Measurements from ENCODE around the gene SAPCD2. TPM values are rescaled to one million over a fixed set of nuclear protein-coding genes. Genes with fewer than 3 reads are reported as not detected.

SAPCD2 gene
- total RNA-seq, 4 donors from 2014 or later, result 8.2 to 13.6 (median 13.3) TPM

DNA sequence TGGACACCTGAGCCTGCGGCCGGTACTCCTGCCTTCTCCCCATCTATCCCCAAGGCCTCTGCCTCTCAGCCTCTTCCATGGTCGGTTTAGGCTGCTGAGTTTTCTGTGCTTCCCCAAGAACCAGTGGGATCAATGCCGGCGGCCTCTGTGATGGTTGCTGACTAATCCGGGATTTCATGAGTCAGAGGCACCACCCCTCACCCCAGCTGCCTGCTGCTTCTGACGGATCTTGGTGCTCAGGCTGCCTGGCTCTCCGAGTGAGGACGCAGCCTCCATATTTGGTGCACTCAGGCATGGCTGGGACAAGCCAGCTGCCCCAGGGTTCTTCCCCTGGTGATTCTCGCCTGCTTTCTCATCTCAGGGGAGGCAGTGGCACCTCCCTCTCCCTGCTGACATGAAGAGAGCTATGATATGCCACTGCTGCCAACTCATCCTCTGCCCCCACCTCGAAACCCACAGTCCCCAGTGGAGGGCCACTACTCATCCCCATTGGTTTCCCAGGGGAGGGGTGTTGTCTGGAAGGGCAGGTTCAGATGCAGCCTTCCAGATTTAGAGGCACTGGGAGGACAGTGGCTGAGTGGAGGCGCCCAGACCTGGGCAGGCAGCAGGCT lies 13.1 kb upstream of the SAPCD2 start:
- no peaks in the 10 kb centered on the region for H3K27me3 ChIP-seq
- WGBS, result 47% methylated on average over 7 of the region's 12 CpGs
- no peak overlapping the region for H3K4me3 ChIP-seq
- peak overlapping the region; percentile 96 for H3K27ac ChIP-seq
- DNase-seq (ENCODE audit: low spot score in 2 of 2), result peak in 1 of 2 donors; percentile 85
- H3K9me3 ChIP-seq, result no peaks in the 10 kb centered on the region
- TF ChIP-seq EP300 (IDR thresholded peaks at IDR 0.05), result no peak
- peaks cover 34% of the 10 kb centered on the region for H3K36me3 ChIP-seq
- H3K4me1 ChIP-seq, result peaks cover 69% of the 10 kb centered on the region

DNA sequence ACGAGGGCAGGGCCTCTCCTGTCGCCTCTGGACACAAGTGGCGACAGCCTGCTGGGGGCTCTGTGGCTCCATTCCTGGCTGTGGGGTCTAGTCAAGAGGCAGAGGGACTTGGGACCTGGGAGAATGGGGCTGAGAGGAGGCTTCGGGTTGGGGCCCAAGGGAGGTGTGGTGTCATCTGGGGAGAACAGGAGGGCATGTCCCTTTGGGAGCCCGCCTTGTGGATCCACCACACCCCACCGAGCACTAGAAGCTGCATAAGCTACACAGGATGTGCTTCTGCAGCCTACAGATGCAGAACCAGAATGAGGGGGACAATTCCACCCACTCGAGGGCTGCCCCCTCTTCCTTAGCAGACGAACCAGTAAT lies 12.6 kb upstream of the SAPCD2 start:
- TF ChIP-seq POLR2AphosphoS5 (IDR thresholded peaks at IDR 0.05), result no peak
- TF ChIP-seq, protein P1, sequence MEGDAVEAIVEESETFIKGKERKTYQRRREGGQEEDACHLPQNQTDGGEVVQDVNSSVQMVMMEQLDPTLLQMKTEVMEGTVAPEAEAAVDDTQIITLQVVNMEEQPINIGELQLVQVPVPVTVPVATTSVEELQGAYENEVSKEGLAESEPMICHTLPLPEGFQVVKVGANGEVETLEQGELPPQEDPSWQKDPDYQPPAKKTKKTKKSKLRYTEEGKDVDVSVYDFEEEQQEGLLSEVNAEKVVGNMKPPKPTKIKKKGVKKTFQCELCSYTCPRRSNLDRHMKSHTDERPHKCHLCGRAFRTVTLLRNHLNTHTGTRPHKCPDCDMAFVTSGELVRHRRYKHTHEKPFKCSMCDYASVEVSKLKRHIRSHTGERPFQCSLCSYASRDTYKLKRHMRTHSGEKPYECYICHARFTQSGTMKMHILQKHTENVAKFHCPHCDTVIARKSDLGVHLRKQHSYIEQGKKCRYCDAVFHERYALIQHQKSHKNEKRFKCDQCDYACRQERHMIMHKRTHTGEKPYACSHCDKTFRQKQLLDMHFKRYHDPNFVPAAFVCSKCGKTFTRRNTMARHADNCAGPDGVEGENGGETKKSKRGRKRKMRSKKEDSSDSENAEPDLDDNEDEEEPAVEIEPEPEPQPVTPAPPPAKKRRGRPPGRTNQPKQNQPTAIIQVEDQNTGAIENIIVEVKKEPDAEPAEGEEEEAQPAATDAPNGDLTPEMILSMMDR (IDR thresholded peaks at IDR 0.05), result no peak
- TF ChIP-seq EP300 (IDR thresholded peaks at IDR 0.05), result no peak
- TF ChIP-seq POLR2A (IDR thresholded peaks at IDR 0.05), result no peak
- peaks cover 69% of the 10 kb centered on the region for H3K4me1 ChIP-seq
- H3K36me3 ChIP-seq, result peaks cover 34% of the 10 kb centered on the region
- H3K9me3 ChIP-seq, result no peaks in the 10 kb centered on the region
- no peak for DNase-seq (ENCODE audit: low spot score in 2 of 2)
- H3K27ac ChIP-seq, result peak overlapping the region; percentile 96
- 78% methylated on average over 3 of the region's 8 CpGs for WGBS
- H3K27me3 ChIP-seq, result no peaks in the 10 kb centered on the region
- H3K4me3 ChIP-seq, result no peak overlapping the region

DNA sequence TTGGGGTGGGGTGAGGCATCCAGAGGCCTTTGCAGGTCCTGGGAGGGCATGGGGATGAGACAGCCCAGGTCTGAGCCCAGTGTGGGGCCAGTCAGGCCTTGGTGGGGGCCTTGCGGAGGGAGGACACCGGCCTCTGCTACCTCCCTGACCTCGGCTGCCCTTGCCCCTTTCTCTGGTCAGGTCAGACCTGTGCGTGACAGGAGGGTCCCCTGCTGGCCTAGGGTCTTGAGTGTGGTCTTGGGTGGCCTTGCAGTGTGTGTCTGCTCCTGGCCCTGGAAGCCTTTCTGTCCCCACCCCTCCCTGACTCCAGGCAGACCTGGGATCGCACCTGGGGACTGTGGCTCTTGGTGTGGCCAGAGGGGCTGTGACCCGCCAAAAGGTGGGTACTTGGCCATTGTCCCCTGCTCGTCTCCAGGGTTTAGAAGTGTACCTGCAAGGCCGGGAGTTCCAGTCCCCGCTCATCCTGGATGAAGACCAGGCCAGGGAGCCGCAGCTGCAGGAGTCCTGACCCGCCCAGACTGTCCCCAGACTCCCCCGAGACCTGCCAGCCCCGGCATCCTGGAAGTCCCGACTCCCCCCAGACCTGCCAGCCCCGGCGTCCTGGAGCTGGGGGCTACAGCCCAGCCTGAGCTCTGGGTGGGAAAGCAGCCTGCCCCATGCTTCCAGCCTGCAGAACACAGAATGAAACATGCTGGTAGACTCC lies 12.0 kb upstream of the SAPCD2 start:
- no peak for DNase-seq (ENCODE audit: low spot score in 2 of 2)
- H3K4me1 ChIP-seq, result peaks cover 67% of the 10 kb centered on the region
- whole genome bisulfite sequencing, result 97% methylated on average over 10 of the region's 16 CpGs
- H3K4me3 ChIP-seq, result no peak overlapping the region
- TF ChIP-seq POLR2A (IDR thresholded peaks at IDR 0.05), result no peak
- TF ChIP-seq, protein P1 (IDR thresholded peaks at IDR 0.05), result no peak
- TF ChIP-seq EP300 (IDR thresholded peaks at IDR 0.05), result no peak
- no peak for TF ChIP-seq POLR2AphosphoS5 (IDR thresholded peaks at IDR 0.05)
- no peaks in the 10 kb centered on the region for H3K9me3 ChIP-seq
- peaks cover 34% of the 10 kb centered on the region for H3K36me3 ChIP-seq
- H3K27ac ChIP-seq, result peak overlapping the region; percentile 96
- H3K27me3 ChIP-seq, result no peaks in the 10 kb centered on the region

DNA sequence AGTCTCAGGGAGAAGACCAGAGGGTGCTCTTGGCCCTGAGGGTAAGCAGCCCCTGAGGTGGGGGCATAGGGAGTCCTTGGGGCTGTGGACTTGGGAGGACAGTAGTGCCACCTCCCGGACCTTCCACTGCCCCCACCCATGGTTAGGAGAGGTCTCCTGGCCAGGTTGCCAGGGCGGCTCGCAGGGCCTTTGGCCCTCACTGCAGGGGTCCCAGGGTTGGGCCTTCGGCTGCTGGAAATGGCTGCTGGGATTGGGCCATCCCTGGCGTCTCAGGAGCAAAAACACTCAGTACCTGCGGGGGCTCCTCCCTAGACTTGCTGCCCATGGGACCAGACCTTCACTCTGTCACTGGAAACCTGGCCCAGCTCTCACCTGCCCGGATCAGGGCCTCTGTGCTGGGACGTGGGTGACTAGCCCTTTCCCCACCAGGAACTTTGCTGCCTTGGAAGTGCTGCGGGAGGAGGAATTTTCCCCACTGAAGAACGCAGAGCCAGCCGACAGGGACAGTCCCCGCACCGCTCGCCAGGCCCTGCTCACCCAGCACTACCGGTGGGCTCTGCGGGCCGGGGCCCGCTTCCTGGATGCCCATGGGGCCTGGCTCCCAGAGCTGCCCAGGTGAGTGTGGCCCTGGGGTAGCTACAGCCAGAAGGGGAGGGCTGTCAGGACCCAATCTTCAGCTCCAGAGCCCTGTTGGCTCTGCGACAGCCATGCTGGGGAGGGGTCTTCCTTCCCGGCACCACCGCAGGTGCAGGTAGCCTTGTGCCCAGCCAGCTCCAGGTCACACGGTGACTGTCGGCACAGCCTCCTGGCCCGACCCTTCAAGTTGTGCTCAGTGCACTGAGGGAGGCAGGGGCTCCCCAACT lies 10.1 kb upstream of the SAPCD2 start:
- WGBS, result 95% methylated on average over 14 of the region's 24 CpGs
- H3K4me1 ChIP-seq, result peaks cover 61% of the 10 kb centered on the region
- no peaks in the 10 kb centered on the region for H3K27me3 ChIP-seq
- H3K9me3 ChIP-seq, result no peaks in the 10 kb centered on the region
- TF ChIP-seq POLR2AphosphoS5 (IDR thresholded peaks at IDR 0.05) (no peak), POLR2A (IDR thresholded peaks at IDR 0.05) (no peak), EP300 (IDR thresholded peaks at IDR 0.05) (no peak)
- TF ChIP-seq, protein P1 (IDR thresholded peaks at IDR 0.05), result no peak
- no peak for DNase-seq (ENCODE audit: low spot score in 2 of 2)
- no peak overlapping the region for H3K4me3 ChIP-seq
- peaks cover 34% of the 10 kb centered on the region for H3K36me3 ChIP-seq
- H3K27ac ChIP-seq, result no peak overlapping the region

DNA sequence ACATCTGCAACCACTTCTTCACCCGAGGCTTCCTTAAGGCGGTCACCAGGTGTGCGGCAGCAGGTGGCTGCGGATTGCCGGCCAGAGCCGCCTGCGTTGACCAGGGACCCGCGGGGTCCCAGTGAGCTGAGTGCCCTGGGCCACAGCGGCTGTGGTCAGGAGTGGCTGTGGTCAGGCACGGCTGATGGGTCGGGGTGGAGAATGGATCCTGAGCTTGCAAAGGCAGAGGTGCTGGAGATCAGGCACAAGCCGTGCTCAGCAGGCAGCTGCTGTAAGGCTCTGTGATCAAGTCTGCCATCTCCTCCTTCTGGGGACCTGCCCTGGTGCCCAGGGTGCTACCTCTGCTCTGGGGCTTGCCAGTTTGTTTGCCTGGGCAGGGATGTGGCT lies 9.0 kb upstream of the SAPCD2 start:
- Histone ChIP-seq H3K4me3 (no peak overlapping the region), H3K9me3 (no peaks in the 10 kb centered on the region), H3K4me1 (peaks cover 50% of the 10 kb centered on the region), H3K36me3 (peaks cover 34% of the 10 kb centered on the region), H3K27me3 (no peaks in the 10 kb centered on the region), H3K27ac (no peak overlapping the region)
- no CpG with 5 or more reads among the region's 13 CpGs for WGBS
- DNase-seq (ENCODE audit: low spot score in 2 of 2), result no peak
- TF ChIP-seq POLR2A (IDR thresholded peaks at IDR 0.05) (no peak), EP300 (IDR thresholded peaks at IDR 0.05) (no peak), POLR2AphosphoS5 (IDR thresholded peaks at IDR 0.05) (no peak)
- TF ChIP-seq, protein P1 (IDR thresholded peaks at IDR 0.05), result no peak

All from suprapubic skin (tissue), 4 donors.